ENCODE results near the gene WDR4. TPM values are rescaled to one million over a fixed set of nuclear protein-coding genes. Genes with fewer than 3 reads are reported as not detected.

WDR4 gene
- total RNA-seq, 1 experiment from 2014 or later: 35.3 TPM

DNA sequence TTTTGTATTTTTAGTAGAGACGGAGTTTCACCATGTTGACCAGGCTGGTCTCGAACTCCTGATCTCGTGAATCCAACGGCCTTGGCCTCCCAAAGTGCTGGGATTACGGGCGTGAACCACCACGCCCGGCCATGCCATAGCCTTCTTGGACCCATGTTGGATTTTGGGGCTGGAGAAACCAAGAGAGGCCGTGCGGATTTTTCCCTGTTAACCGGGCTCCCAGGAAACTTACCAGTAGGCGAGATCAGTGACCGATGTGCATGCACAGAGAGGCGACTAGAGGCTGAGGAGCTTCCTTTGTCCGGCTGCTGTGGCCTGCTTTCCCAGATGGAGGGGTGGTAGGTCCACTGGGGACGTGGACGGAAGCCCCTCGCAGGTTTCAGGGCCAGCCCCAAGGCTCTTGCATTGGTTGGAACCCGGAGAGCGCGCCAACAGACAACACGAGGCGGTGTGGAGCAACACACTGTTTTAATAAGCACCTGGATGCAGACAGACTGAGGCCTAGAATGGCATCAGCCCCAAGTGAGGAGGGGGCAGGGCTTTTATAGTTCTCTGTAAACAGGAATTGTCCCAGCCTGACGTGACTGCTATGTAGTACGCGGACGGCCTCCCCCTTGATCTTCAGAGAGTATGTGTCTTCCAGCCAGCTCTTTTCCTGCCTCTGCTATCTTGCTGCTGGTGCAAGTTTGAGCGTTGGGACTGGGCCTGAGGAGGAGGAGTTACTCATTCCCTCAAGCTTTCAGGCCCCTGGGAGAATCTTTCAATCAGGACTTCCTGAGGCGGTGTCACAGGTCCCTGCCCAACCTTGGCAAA, 46.0 kb upstream of the WDR4 start, which contains the start of gene ERVH48-1:
Gene ERVH48-1, minus strand, starts transcription at position 517 of the 813 bp plus-strand sequence. CDS start 6,624 bp downstream, outside the sequence.
- H2AFZ ChIP-seq (ENCODE audit: low read length): no peak within 1 kb of the TSS
- no peaks in the 10 kb centered on the region for H3K79me2 ChIP-seq (ENCODE audit: low read length)
- TF ChIP-seq EZH2 (IDR thresholded peaks at IDR 0.05; ENCODE audit: low read length, unreplicated experiment) (no peak), EZH2phosphoT487 (IDR thresholded peaks at IDR 0.05; ENCODE audit: borderline replicate concordance, low read length) (no peak)
- TF ChIP-seq, protein P1, sequence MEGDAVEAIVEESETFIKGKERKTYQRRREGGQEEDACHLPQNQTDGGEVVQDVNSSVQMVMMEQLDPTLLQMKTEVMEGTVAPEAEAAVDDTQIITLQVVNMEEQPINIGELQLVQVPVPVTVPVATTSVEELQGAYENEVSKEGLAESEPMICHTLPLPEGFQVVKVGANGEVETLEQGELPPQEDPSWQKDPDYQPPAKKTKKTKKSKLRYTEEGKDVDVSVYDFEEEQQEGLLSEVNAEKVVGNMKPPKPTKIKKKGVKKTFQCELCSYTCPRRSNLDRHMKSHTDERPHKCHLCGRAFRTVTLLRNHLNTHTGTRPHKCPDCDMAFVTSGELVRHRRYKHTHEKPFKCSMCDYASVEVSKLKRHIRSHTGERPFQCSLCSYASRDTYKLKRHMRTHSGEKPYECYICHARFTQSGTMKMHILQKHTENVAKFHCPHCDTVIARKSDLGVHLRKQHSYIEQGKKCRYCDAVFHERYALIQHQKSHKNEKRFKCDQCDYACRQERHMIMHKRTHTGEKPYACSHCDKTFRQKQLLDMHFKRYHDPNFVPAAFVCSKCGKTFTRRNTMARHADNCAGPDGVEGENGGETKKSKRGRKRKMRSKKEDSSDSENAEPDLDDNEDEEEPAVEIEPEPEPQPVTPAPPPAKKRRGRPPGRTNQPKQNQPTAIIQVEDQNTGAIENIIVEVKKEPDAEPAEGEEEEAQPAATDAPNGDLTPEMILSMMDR (conservative IDR thresholded peaks at IDR 0.05; ENCODE audit: low read depth, low read length): no peak
- CTCF ChIA-PET: no interaction called here
- no peaks in the 10 kb centered on the region for H3K27me3 ChIP-seq (ENCODE audit: low read length)
- ATAC-seq: no peak
- no peak for DNase-seq
- no peak within 1 kb of the TSS for H3K9ac ChIP-seq (ENCODE audit: low read length)
- POLR2A ChIA-PET (ENCODE audit: unreplicated experiment): no interaction called here
- no peak within 1 kb of the TSS for H3K4me2 ChIP-seq (ENCODE audit: low read length)
- no peaks in the 10 kb centered on the region for H3K9me3 ChIP-seq (ENCODE audit: low read length)
- H3F3A ChIP-seq (ENCODE audit: low read length, unreplicated experiment): no peaks in the 10 kb centered on the region
- no peaks in the 10 kb centered on the region for H4K20me1 ChIP-seq (ENCODE audit: low read length)
- H3K27ac ChIP-seq (ENCODE audit: low read length): no peak within 1 kb of the TSS
- no peaks in the 10 kb centered on the region for H3K9me2 ChIP-seq (replicated peaks; ENCODE audit: low read length)
- intact Hi-C loops (cut with micrococcal nuclease): loop anchor here (10.0 kb wide), 1 partner anchor 49 kb away; the partner anchor contains the start of gene PKNOX1
- no peak within 1 kb of the TSS for H3K4me3 ChIP-seq (ENCODE audit: low read length)
- H3K4me1 ChIP-seq (ENCODE audit: insufficient read depth, low read length): peaks cover 8% of the 10 kb centered on the region
- no peaks in the 10 kb centered on the region for H3K36me3 ChIP-seq (ENCODE audit: low read depth, low read length)
- no TSS peak for BruUV-seq (replicated peaks)

DNA sequence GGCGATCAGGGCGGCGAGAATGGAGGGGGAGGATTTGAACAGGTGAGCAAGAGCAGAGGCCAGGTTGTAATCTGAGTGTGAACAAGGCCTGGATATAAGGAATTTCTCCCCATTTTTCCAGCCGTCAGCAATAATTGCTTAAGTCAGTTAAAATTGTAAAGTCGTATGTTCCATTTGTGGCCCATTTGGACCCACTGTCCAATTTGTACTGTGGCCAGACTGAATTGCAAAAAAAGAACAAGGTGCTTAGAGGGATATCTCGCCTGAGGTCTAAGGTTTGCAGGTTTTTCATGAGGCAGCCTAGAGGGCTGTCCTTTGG, 45.1 kb upstream of the WDR4 start:
- Histone ChIP-seq H3K9ac (ENCODE audit: low read length) (peak overlapping the region; percentile 47), H3K9me2 (replicated peaks; ENCODE audit: low read length) (no peaks in the 10 kb centered on the region), H3K4me3 (ENCODE audit: low read length) (no peak overlapping the region), H3K4me2 (ENCODE audit: low read length) (peak overlapping the region; percentile 38), H3K4me1 (ENCODE audit: insufficient read depth, low read length) (peaks cover 8% of the 10 kb centered on the region), H3K36me3 (ENCODE audit: low read depth, low read length) (no peaks in the 10 kb centered on the region), H2AFZ (ENCODE audit: low read length) (peak overlapping the region; percentile 67), H4K20me1 (ENCODE audit: low read length) (no peaks in the 10 kb centered on the region), H3K9me3 (ENCODE audit: low read length) (no peaks in the 10 kb centered on the region), H3K79me2 (ENCODE audit: low read length) (no peaks in the 10 kb centered on the region), H3K27me3 (ENCODE audit: low read length) (no peaks in the 10 kb centered on the region), H3F3A (ENCODE audit: low read length, unreplicated experiment) (no peaks in the 10 kb centered on the region), H3K27ac (ENCODE audit: low read length) (no peak overlapping the region)
- BruUV-seq (replicated peaks): TSS peak; percentile 39
- ChIA-PET CTCF (no interaction called here), POLR2A (ENCODE audit: unreplicated experiment) (no interaction called here)
- TF ChIP-seq EZH2phosphoT487 (IDR thresholded peaks at IDR 0.05; ENCODE audit: borderline replicate concordance, low read length) (no peak), EZH2 (IDR thresholded peaks at IDR 0.05; ENCODE audit: low read length, unreplicated experiment) (no peak)
- TF ChIP-seq, protein P1 (conservative IDR thresholded peaks at IDR 0.05; ENCODE audit: low read depth, low read length): no peak
- DNase-seq (no peak), ATAC-seq (no peak)
- intact Hi-C loops (cut with micrococcal nuclease): loop anchor here (10.0 kb wide), 1 partner anchor 50 kb away; the partner anchor contains the start of gene PKNOX1

Data from PC-3 (cell line).